ENCODE measurements around the gene CDCP2.

- no peak for TF ChIP-seq EZH2 (IDR thresholded peaks at IDR 0.05; ENCODE audit: low read depth, unreplicated experiment)
- TF ChIP-seq CTCF (conservative IDR thresholded peaks at IDR 0.05; ENCODE audit: low read depth in 2 of 2): no peak
- no peak for TF ChIP-seq POLR2AphosphoS5 (IDR thresholded peaks at IDR 0.05; ENCODE audit: low read depth)
- no peak for TF ChIP-seq REST (IDR thresholded peaks at IDR 0.05; ENCODE audit: unreplicated experiment)
- no peak for TF ChIP-seq EZH2phosphoT487 (IDR thresholded peaks at IDR 0.05; ENCODE audit: unreplicated experiment)
- TF ChIP-seq NANOG (IDR thresholded peaks at IDR 0.05; ENCODE audit: borderline replicate concordance): no peak
- no peak for TF ChIP-seq ZNF114 (CRISPR knock-in tag; IDR thresholded peaks at IDR 0.05)
- no peak for TF ChIP-seq CREB1 (CRISPR knock-in tag; IDR thresholded peaks at IDR 0.05; ENCODE audit: low read depth)
- no peak for TF ChIP-seq STAT1 (IDR thresholded peaks at IDR 0.05; ENCODE audit: unreplicated experiment)
- no peak for TF ChIP-seq ZNF331 (CRISPR knock-in tag; IDR thresholded peaks at IDR 0.05; ENCODE audit: low read depth)
- TF ChIP-seq JUNB (IDR thresholded peaks at IDR 0.05; ENCODE audit: unreplicated experiment): no peak
These were observed 21.3 kb upstream of the CDCP2 start for GRCh38 chr1:54174106-54174505.

All from GM23338 (cell line).